ENCODE data around the gene KLRF1. TPM values are rescaled to one million over a fixed set of nuclear protein-coding genes. Genes with fewer than 3 reads are reported as not detected.

The KLRF1 gene
- total RNA-seq, 1 experiment from 2014 or later, result 1.1 TPM

- no peak overlapping the region for H3K27ac ChIP-seq (ENCODE audit: low read length)
- CTCF ChIA-PET, result interaction anchor here (0.6 kb wide), 1 partner anchor 1658 kb away, joined by 5 read pairs; no protein-coding TSS in a partner anchor
Measured at GRCh38 chr12:9829982-9830381, 2.7 kb downstream of the KLRF1 start.

GRCh38 chr12:9831720-9832119 lies 4.4 kb downstream of the KLRF1 start:
- in situ Hi-C loops (cut with HindIII; ENCODE audit: low pct_unique_long_range_greater_than_20kb, low sequenced_read_pairs), result no loop called here

More at GRCh38 chr12:9829982-9830381, 2.7 kb downstream of the KLRF1 start:
- no TSS peak for BruUV-seq (replicated peaks)
- TF ChIP-seq CTCF (IDR thresholded peaks at IDR 0.05) (no peak), POLR2AphosphoS5 (IDR thresholded peaks at IDR 0.05; ENCODE audit: low read depth, low read length) (no peak), REST (IDR thresholded peaks at IDR 0.05; ENCODE audit: insufficient read depth in 1 of 2, low read depth in 2 of 2, low read length in 1 of 2) (no peak), SIN3A (IDR thresholded peaks at IDR 0.05; ENCODE audit: borderline replicate concordance, insufficient read depth, low read depth, low read length) (no peak), TCF7L2 (IDR thresholded peaks at IDR 0.05; ENCODE audit: low read depth, low read length) (no peak)
- no peaks in the 10 kb centered on the region for H3K27me3 ChIP-seq (ENCODE audit: control insufficient read depth, insufficient read depth, low read length)
- in situ Hi-C loops (cut with HindIII; ENCODE audit: low pct_unique_long_range_greater_than_20kb, low sequenced_read_pairs) (no loop called here), intact Hi-C loops (cut with micrococcal nuclease; ENCODE audit: unreplicated experiment) (no loop called here)
- H3K4me1 ChIP-seq (ENCODE audit: control insufficient read depth, insufficient read depth, low read length), result no peaks in the 10 kb centered on the region
- POLR2A ChIA-PET, result no interaction called here
- no peaks in the 10 kb centered on the region for H3K36me3 ChIP-seq (ENCODE audit: control insufficient read depth, insufficient read depth, low read length)
- DNase-seq (ENCODE audit: low read depth, low spot score), result no peak
- H3K4me3 ChIP-seq (ENCODE audit: low read depth in 2 of 2, low read length in 2 of 2), result no peak overlapping the region
- ATAC-seq, result no peak
- no peaks in the 10 kb centered on the region for H3K9me3 ChIP-seq (ENCODE audit: control insufficient read depth, insufficient read depth, low read depth, low read length)

More at GRCh38 chr12:9831720-9832119, 4.4 kb downstream of the KLRF1 start:
- DNase-seq (ENCODE audit: low read depth, low spot score) (no peak), ATAC-seq (no peak)
- no peaks in the 10 kb centered on the region for H3K36me3 ChIP-seq (ENCODE audit: control insufficient read depth, insufficient read depth, low read length)
- H3K4me3 ChIP-seq (ENCODE audit: low read depth in 2 of 2, low read length in 2 of 2), result no peak overlapping the region
- ChIA-PET CTCF (no interaction called here), POLR2A (no interaction called here)
- H3K27me3 ChIP-seq (ENCODE audit: control insufficient read depth, insufficient read depth, low read length), result no peaks in the 10 kb centered on the region
- BruUV-seq (replicated peaks), result no TSS peak
- intact Hi-C loops (cut with micrococcal nuclease; ENCODE audit: unreplicated experiment), result no loop called here
- H3K9me3 ChIP-seq (ENCODE audit: control insufficient read depth, insufficient read depth, low read depth, low read length), result no peaks in the 10 kb centered on the region
- TF ChIP-seq SIN3A (IDR thresholded peaks at IDR 0.05; ENCODE audit: borderline replicate concordance, insufficient read depth, low read depth, low read length) (no peak), TCF7L2 (IDR thresholded peaks at IDR 0.05; ENCODE audit: low read depth, low read length) (no peak), POLR2AphosphoS5 (IDR thresholded peaks at IDR 0.05; ENCODE audit: low read depth, low read length) (no peak), CTCF (IDR thresholded peaks at IDR 0.05) (no peak), REST (IDR thresholded peaks at IDR 0.05; ENCODE audit: insufficient read depth in 1 of 2, low read depth in 2 of 2, low read length in 1 of 2) (no peak)
- H3K27ac ChIP-seq (ENCODE audit: low read length), result no peak overlapping the region
- H3K4me1 ChIP-seq (ENCODE audit: control insufficient read depth, insufficient read depth, low read length), result no peaks in the 10 kb centered on the region
